HG03196 (cell line): ENCODE data around the gene HHAT.

Source experiments
- ATAC-seq: cut with Tn5 transposase; IDR thresholded peaks from one replicate; pipeline ENCODE4 v1.9.1; 2021; ENCODE audit not compliant: unreplicated experiment

The HHAT gene

GRCh38 chr1:210586771-210587170 is 258.1 kb downstream of the HHAT start:
- no peak for ATAC-seq

DNA sequence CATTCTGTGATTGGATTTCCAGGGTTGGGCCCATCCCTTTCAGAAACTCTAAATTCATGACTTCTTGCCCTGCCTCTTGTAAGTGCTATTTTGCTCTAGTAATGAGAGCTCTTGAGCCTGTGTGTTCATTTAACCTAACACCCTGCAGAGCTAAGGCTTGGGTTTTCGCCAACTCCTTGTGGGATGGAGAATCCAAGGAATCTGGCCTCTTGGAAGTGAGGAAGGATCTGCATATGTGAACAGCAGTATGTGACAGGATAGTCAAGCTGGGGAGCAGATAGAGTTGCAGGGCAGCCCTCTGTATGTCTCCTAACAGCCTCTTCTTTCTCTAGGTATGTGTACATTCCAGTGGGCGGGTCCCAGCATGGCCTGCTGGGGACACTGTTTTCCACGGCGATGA is 258.9 kb downstream of the HHAT start:
- no peak for ATAC-seq

- no peak for ATAC-seq
Observed at GRCh38 chr1:210588357-210588756, 259.7 kb downstream of the HHAT start.

DNA sequence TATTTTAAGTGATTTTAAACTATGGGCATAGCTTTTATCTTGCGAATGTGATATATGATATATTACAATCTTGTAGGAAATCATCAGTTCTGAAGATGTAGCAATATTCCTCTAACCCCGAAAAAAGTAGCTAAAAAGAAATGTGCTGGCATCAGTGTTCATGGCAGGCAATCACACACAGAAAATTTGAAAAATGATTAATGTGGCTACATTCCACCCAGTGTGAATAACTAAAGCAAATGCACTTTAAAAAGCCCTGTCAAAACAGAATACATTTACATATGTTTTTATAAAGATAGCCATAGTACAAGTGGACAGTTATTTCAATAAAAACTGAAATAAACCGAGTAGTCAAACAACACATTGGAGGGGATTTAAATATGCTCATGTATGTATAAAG is 260.2 kb downstream of the HHAT start:
- ATAC-seq, result no peak

GRCh38 chr1:210591214-210591613 is 262.5 kb downstream of the HHAT start:
- ATAC-seq, result no peak

- no peak for ATAC-seq
Observed at GRCh38 chr1:210594605-210595004, 265.9 kb downstream of the HHAT start.

GRCh38 chr1:210596641-210597040 is 267.9 kb downstream of the HHAT start:
- ATAC-seq, result no peak

DNA sequence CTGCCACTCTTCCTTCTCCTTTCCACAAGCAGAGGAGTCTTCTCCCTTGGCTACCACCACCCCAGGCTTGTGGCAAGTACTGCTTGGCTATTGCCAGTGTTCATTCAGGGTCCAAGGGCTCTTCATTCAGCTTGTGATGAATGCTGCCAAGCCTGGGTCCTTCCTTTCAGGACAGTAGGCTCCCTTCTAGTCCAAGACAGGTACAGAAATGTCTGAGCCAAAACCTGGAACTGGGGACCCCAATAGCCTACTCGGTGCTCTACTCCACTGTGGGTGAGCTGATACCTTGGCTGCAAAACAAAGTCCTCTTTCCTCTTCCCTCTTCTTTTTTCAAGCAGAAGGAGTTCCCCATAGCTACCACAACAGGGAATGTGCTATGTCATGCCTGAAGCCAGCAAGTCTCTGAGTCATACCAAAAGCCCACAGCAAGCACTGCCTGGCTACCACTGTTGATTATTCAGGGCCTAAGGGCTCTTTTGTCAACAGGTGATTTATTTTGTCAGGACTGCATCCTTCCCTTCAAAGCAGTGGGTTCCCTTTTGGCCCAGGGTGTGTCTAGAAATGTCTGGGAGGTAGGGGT is 268.9 kb downstream of the HHAT start:
- peak; percentile 92 for ATAC-seq

GRCh38 chr1:210598135-210598652 is 269.5 kb downstream of the HHAT start:
- ATAC-seq, result no peak

GRCh38 chr1:210600421-210601159 is 271.9 kb downstream of the HHAT start:
- no peak for ATAC-seq

DNA sequence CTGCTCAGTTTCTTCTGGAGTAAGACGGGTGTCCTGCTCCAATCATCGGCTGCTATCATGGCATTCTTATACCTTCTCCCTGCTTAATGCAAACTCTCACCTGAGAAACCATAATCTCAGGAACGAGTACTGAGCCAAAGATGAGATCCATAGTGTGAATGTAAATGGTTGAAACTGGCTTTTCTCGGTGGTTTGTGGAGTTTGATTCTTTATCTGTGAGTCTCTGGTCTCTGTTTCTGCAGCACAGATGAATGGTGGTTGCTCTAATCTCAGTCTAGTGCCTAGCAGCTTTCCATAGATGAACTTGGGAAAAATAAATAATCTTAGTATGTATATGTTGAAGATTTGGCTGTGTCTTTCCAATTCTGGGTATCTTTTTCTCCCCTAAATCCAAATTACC is 274.4 kb downstream of the HHAT start:
- ATAC-seq, result no peak

- ATAC-seq, result no peak
Observed at GRCh38 chr1:210605099-210605498, 276.4 kb downstream of the HHAT start.

GRCh38 chr1:210607361-210607760 is 278.7 kb downstream of the HHAT start:
- ATAC-seq, result no peak

DNA sequence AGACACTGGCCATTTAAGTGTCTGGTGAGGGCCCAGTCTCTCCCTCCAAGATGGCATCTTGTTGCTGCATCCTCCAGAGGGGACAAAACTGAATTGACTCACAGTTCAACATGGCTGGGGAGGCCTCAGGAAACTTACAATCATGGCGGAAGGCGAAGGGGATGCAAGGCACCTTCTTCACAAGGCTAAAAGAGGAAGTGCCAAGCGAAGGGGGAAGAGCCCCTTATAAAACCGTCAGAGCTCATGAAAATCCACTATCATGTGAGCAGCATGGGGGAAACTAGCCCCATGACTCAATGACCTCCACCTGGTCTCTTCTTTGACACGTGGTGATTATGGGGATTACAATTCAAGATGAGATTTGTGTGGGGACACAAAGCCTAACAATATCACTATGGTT is 280.1 kb downstream of the HHAT start:
- ATAC-seq, result no peak

DNA sequence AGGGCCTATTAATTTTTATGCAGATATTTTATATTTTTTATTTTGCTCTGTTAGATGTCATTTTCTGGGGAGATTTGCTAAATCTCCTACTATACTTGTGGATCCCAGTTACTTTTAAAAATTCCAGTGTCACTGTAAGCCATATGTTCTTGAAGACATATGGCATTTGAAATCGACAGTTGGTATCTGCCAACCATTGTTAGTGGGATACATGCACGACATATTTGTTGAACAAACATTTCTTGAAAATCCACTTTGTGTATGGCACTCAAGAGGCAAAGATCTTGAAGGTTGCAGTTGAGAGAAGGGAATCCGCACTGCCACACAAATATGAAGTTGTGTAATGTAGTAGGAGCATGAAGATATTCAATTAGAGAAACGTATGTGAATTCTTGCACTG is 287.7 kb downstream of the HHAT start:
- ATAC-seq, result no peak

- ATAC-seq, result no peak
Observed at GRCh38 chr1:210617293-210617692, 288.6 kb downstream of the HHAT start.

- no peak for ATAC-seq
Observed at GRCh38 chr1:210618369-210618768, 289.7 kb downstream of the HHAT start.

DNA sequence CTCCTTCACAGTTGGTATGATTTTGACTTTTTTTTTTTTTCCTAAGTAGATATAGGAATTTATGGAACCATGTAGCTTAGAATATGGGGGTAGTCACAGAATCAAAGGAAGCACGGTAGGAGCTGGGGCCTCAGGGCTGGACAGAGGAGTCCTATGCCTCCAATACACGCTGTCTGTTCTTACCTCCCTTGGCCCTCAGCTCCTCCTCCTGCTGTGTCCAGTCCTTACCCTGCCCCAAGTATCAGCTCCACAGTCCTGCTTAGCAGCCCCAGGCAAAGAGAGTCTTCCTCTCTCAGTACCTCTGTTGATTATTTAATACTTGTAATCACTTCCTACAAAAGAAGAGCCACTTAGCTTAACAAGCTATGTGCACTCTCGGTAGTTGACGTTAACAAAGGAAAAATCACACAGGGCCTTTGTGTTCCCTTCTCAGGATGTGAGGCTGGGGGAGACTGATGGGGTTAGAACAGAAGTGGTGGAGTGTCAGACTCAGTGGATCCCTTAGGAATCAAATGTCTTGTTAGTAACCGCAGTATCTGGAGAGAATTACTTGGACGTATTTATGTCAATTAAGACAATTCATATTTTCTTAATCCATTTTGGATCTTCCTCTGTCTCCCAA is 292.3 kb downstream of the HHAT start:
- ATAC-seq, result no peak

DNA sequence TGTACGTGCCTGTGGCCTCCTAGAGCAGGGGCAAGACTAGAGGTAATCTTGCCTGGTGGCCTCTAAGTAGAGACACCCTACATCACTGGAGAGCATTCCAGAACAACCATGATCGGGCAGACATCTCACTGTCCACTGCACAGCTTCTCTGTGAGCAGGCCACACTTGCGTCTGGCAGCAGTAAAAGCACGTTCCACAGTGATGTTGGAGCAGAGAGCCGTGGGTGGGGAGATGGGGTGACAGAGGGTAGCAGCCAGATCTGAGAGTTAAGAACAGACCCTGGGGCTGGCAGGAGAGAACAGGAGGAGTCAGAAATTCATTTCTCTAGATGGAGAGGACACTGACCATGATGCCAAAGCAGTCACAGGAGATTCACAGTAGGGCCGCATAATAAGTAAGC is 293.0 kb downstream of the HHAT start:
- no peak for ATAC-seq

DNA sequence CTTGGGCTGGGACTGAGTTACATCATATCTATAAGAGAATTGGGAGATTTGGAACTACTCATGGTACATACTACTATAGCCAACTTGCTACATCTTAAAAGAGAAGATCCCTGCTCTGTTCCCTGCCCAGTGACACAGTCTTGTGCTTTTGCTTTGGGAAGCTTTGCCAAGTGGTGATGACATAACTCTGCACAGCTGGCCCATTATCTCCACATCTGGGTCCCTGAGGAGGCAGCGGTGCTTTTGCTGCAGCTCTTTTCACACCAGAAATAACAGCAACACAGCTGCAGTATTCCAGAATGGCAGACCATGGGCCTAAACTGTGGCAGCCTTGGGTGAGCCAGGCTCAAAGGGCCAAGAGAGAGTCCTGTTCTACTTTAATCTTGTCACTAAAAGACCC is 296.0 kb downstream of the HHAT start:
- ATAC-seq, result no peak

DNA sequence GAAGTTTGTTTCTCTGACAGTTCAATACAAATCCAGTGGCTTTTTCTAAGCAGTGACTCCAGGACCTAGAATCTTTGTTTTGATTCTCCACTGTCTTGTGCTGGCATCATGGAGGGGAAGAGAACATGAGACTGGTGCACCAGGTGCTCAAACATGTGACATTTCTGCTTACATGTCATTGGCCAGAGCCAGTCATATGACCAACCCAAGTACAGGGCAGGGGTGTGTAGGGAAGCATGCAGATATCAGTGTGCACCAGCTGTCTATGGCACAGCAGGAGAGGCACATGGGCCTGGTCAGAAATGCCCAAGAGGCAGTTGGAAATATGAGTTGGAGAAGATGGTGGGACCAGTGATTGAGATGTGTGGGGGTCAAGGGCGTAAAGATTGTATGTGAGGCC is 297.0 kb downstream of the HHAT start:
- no peak for ATAC-seq

DNA sequence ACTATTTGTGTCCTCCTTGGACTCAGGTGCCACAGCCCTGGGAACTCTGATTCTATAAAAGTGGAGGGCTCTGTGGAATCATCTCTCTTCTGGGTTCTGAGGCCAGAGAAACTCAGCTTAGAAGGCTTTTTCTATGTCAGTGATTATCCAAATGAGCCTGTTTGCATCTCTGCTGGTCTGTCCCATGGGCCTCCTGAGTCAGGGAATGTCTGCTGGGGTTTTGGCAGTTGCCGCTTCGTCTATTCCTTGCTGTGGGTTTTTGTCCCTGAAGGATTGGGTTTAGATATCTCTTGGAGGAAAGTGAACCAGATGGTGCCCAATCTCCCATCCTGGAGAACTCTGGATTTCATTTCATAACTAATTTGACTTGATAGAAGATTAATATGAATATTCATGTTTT is 297.6 kb downstream of the HHAT start:
- no peak for ATAC-seq
